GM13976 (cell line): ENCODE measurements around the gene ZMIZ1.

Source experiments
- DNase-seq: peaks from one replicate; pipeline ENCODE4 v3.0.0; 2012; ENCODE audit warnings: low spot score
- in situ Hi-C: fragments of 300-500 bp; cut with MboI; formaldehyde crosslinking; loops from one replicate; pipeline ENCODE4 v1.12.0; 2022; ENCODE audit warnings: low sequenced_read_pairs, mixed read lengths, inconsistent platforms; ENCODE audit not compliant: unreplicated experiment
- TF ChIP-seq, protein P1 (sequence below): IDR thresholded peaks from 2 replicates; pipeline ENCODE4 v1.5.1; 2012; ENCODE audit warnings: borderline replicate concordance, mild to moderate bottlenecking; ENCODE audit not compliant: insufficient read depth; ENCODE audit errors: extremely low read depth, missing control alignments, control extremely low read depth

ZMIZ1 gene

DNA sequence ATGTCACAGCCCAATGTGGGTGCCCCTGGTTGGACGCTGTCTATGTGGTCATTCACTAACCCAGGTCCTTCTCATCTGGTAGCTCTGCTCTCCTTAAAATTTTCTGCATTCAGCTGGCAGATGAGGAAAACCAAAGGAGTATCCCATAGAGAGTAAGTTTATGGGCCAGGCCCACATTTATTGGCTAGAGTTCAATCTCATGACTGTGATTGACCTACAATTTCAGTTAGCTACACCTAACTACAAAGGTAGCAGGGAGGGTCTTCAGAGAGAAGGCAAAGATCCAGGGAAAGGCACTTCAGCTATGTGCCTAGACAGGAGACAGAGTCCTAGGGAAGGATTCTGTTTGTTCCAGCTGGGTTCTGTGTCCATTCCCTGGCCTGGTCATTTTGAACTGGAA lies 254.8 kb downstream of the ZMIZ1 start:
- in situ Hi-C loops, result no loop called here
- TF ChIP-seq, protein P1, sequence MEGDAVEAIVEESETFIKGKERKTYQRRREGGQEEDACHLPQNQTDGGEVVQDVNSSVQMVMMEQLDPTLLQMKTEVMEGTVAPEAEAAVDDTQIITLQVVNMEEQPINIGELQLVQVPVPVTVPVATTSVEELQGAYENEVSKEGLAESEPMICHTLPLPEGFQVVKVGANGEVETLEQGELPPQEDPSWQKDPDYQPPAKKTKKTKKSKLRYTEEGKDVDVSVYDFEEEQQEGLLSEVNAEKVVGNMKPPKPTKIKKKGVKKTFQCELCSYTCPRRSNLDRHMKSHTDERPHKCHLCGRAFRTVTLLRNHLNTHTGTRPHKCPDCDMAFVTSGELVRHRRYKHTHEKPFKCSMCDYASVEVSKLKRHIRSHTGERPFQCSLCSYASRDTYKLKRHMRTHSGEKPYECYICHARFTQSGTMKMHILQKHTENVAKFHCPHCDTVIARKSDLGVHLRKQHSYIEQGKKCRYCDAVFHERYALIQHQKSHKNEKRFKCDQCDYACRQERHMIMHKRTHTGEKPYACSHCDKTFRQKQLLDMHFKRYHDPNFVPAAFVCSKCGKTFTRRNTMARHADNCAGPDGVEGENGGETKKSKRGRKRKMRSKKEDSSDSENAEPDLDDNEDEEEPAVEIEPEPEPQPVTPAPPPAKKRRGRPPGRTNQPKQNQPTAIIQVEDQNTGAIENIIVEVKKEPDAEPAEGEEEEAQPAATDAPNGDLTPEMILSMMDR, result no peak

DNA sequence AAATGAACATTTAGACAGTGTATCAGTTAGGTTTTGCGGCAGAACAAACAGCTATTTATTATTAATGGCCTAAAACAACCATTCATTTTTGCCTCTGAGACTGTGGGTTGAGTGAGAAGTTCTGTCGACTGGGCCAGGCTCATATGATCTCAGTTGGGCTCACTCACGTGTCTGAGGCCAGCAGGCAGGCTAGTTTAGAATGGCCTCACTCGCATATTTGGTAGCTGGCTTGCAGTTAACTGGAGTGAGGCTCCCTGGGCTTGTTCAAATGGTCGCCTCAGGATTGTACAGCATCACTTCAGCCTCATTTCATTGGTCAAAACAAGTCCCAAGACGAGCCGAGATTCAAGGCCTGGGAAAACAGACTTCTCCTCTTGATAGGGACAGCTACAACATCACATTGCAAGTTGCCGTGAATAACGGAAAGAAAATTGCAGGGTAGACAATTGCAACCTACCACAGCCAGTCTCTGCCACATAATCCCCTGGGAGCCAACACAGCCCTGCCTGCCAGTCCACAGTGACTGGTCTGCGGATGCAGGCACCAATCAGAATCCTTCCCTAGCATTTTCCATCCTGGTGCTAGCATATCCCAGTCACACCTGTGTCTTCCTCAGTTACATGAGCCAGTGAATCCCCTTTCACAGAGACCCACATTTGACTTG lies 255.4 kb downstream of the ZMIZ1 start:
- TF ChIP-seq, protein P1, result no peak
- no peak for DNase-seq
- in situ Hi-C loops, result no loop called here

More for the DNA sequence above, 254.8 kb downstream of the ZMIZ1 start:
- DNase-seq, result no peak

DNA sequence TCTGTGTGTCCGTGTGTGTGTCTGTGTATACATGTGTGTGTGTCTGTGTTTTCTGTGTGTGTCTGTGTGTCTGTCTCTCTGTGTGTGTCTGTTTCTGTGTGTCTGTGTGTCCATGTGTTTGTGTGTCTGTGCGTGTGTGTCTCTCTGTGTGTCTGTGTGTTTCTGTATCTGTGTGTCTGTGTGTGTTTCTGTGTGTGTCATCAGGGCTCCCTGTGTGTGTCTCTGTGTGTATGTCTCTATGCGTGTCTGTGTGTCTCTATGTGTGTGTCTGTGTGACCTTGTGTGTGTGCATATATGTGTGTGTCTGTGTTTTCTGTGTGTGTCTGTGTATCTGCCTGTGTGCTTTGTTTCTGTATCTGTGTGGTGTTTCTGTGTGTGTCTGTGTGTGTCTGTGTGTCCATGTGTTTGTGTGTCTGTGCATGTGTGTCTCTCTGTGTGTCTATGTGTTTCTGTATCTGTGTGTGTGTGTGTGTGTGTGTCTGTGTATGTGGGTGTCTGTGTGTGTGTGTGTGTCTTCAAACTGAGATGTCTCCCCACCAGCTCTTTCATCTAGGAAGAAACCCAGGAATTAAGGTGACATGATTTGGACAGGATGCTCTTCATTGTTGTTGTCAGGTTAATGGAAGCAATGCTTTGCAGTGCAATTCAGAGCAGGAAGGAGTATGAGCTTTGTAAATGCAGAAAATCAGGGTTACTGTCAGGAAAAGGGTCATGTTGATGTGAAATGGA lies 257.8 kb downstream of the ZMIZ1 start:
- TF ChIP-seq, protein P1, result no peak
- in situ Hi-C loops, result no loop called here
- DNase-seq, result no peak

DNA sequence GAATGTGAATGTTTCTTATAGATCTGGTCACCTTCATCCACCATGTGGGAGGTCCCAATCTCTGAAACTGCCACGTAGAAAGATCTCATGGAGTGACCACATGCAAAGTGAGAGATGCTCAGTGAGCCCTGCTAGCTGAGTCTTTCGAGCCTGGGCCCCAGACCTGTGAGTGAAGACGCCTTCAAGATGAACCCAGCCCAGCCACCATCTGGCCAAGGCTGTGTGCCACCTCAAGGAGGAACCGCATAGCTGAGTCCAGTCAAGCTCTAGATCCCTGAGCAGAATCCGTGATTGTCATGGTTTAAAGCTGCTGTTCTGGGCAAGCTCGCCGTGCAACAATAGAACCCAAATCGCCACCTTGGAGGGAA lies 258.3 kb downstream of the ZMIZ1 start:
- in situ Hi-C loops, result no loop called here
- TF ChIP-seq, protein P1, result no peak
- no peak for DNase-seq

DNA sequence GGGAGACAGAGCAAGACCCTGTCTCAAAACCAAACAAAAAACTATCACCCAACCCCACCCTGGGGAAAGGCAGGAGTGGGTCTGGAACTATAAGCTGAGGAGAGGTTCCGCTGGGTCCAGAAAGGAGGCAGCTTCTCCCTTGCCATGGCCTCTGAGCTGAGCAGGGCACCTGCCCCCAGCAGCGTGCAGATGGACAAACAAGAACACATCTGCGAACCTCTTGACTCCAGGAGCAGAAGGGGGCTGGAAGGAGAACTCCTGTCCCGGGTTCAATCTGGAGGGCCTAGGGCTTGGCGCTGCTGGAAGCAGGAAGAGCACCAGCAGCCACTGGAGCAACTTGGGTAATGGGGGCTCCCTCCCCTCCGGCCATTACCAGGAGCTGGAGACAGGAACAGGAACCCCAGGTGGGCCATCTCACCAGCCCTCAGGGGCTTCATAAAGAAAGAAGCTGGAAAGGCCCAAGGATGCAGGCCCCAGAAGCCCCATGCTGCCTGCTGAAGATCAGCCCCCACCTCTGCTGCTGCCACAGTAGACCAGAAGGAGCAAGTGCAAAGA lies 259.5 kb downstream of the ZMIZ1 start:
- in situ Hi-C loops, result no loop called here
- TF ChIP-seq, protein P1, result no peak
- no peak for DNase-seq

DNA sequence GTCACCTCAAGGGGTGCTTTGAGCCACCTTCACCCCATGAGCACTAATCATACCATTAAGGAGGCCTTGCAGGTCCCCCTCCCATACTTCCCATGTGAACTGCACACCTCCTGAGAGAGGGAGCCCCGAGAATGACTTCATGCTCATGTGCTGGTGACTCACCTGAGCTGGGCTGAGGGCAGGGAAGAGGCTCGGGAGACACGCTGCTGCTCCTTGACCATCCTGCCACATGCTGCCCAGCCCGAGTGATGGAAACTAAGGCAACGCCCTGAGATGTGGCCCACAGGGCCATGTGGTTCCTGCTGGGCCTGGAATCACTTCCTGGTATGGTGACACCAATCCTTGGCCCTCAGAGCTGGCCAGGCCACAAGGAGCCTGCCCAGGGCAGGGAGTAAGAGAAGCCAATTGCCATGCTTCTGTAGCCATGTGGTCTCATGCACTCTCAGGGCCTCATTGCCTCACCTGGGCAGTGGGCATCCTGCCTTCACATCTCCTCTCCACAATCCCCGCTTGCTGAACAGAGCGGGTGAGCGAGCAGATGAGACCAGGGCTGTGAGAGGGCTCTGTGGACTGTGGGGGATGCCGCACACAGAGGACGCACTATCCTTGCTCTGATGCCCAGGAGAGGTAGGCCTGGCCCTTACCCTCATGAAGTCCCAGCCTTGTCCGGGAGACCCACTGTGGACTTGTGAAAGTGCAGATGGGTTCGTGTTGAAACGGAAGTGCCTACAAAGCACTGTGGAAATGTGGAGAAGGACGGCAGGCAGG lies 260.2 kb downstream of the ZMIZ1 start:
- no peak for DNase-seq
- TF ChIP-seq, protein P1, result no peak
- in situ Hi-C loops, result no loop called here
